Measurements from ENCODE around the gene PANK1.

PANK1 gene

DNA sequence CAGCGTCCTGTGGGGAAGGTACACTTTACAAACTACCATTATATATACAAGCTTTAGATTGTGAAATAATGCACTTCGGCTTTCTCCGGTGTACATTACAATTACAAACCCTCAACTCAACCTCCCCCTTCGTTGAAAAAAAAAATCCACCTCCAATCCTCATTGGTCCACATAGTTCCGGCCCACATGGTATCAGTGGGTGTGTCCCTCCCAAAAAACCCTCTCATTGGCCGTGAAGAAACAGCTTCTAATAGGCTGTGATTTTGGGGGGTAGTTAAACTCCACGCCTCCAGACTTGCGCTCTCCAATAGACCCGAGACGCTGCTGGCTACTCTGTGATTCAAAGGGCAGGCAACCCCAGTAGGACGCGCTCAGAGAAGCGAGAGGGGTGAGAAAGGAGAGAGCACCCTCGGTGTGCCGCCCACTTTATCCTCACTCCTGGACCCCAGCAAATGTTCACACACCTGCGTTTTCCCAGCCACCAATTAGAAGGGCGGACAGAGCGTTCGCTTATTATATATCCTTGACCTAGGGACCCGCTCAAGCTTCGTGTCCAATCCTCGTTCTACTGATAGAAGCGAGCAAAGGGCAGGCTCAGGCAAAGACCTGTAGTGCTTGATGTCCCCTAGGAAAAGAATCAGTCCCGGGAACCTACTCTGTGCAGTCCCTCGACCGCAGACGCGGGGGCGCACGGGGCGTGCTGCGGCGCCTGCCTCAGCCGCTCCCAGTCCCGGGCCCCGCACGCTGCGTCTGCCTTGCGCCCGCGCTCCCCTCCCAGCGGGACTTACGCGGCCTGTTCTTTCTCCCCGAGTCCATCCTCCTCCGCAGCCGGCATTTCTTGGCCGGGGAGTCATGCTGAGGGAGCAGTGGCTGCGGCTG lies 991 bp downstream of the PANK1 start:
- TF ChIP-seq RAD21 (IDR thresholded peaks at IDR 0.05; ENCODE audit: low read depth): peak; percentile 6; the same call in 1 of the 2 replicates
- peak; percentile 70 for TF ChIP-seq USF1 (IDR thresholded peaks at IDR 0.05)
- TF ChIP-seq FOXM1 (IDR thresholded peaks at IDR 0.05; ENCODE audit: borderline replicate concordance, low read depth): peak; percentile 40; the same call in 1 of the 2 replicates
- TF ChIP-seq MAX (IDR thresholded peaks at IDR 0.05): peak; percentile 70; the same call in 1 of the 2 replicates
- TF ChIP-seq CEBPB (IDR thresholded peaks at IDR 0.05): peak; percentile 97
- TF ChIP-seq NFIC (IDR thresholded peaks at IDR 0.05): 0 out of 2 replicates have a peak, but pooled peaks have one; percentile 2
- TF ChIP-seq YY1 (IDR thresholded peaks at IDR 0.05; ENCODE audit: low read depth): no peak; the same call in 1 of the 2 replicates
- TF ChIP-seq TCF12 (IDR thresholded peaks at IDR 0.05; ENCODE audit: low read depth): peak; percentile 11; the same call in 1 of the 2 replicates
- TF ChIP-seq CREB1 (IDR thresholded peaks at IDR 0.05; ENCODE audit: low read depth): no peak
- TF ChIP-seq EP300 (IDR thresholded peaks at IDR 0.05; ENCODE audit: borderline replicate concordance): 0 out of 2 replicates have a peak, but pooled peaks have one; percentile 28
- 0 out of 2 replicates have a peak, but pooled peaks have one; percentile 18 for TF ChIP-seq EGR1 (IDR thresholded peaks at IDR 0.05)
- peak; percentile 97 for TF ChIP-seq TAF1 (IDR thresholded peaks at IDR 0.05; ENCODE audit: low read depth)
- no peak for TF ChIP-seq ZBTB7A (IDR thresholded peaks at IDR 0.05; ENCODE audit: low read depth)

- TF ChIP-seq NFIC (IDR thresholded peaks at IDR 0.05): 0 out of 2 replicates have a peak, but pooled peaks have one; percentile 11
- no peak for TF ChIP-seq TAF1 (IDR thresholded peaks at IDR 0.05; ENCODE audit: low read depth)
Measured at GRCh38 chr10:89643431-89643811, 1.6 kb downstream of the PANK1 start.

DNA sequence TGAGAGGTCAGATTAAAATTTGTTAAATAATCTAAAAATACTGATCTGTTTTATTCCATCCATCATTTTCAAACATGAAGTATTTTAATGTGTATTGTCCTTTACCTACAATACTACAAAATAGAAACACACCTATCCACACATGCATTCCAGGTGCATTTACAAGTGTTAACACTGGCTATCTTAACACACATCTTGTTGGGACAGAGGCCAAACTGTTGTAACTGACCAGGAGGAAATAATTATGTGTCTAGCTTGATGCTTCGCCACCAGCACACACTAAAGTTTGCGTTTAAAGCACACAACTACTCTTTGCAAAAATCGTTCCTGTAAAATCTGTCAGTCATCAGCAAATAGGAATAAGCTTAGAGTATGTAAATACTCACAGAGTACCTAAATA lies 2.8 kb downstream of the PANK1 start:
- TF ChIP-seq FOXM1 (IDR thresholded peaks at IDR 0.05; ENCODE audit: borderline replicate concordance, low read depth): no peak
- TF ChIP-seq EGR1 (IDR thresholded peaks at IDR 0.05): no peak
- no peak for TF ChIP-seq USF1 (IDR thresholded peaks at IDR 0.05)
- TF ChIP-seq ZBTB7A (IDR thresholded peaks at IDR 0.05; ENCODE audit: low read depth): no peak
- no peak for TF ChIP-seq TAF1 (IDR thresholded peaks at IDR 0.05; ENCODE audit: low read depth)

DNA sequence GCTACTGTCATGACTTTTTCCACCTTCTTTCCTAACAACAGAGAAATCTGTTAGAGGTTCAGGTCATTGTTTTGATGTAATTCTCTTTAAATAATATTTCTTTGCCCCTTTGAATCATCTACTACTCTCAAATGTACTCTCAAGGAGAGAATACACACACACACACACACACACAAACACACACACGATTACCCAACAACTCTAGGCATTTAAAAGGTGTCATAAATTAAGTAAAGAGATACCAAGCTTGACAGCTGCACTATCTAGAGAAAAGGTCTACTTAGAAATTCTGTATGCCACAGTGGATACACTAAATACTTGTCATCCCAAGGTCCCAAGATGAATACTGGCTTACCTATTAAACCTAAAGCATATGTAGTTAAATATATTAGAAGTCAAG lies 4.8 kb downstream of the PANK1 start:
- TF ChIP-seq, protein P1, sequence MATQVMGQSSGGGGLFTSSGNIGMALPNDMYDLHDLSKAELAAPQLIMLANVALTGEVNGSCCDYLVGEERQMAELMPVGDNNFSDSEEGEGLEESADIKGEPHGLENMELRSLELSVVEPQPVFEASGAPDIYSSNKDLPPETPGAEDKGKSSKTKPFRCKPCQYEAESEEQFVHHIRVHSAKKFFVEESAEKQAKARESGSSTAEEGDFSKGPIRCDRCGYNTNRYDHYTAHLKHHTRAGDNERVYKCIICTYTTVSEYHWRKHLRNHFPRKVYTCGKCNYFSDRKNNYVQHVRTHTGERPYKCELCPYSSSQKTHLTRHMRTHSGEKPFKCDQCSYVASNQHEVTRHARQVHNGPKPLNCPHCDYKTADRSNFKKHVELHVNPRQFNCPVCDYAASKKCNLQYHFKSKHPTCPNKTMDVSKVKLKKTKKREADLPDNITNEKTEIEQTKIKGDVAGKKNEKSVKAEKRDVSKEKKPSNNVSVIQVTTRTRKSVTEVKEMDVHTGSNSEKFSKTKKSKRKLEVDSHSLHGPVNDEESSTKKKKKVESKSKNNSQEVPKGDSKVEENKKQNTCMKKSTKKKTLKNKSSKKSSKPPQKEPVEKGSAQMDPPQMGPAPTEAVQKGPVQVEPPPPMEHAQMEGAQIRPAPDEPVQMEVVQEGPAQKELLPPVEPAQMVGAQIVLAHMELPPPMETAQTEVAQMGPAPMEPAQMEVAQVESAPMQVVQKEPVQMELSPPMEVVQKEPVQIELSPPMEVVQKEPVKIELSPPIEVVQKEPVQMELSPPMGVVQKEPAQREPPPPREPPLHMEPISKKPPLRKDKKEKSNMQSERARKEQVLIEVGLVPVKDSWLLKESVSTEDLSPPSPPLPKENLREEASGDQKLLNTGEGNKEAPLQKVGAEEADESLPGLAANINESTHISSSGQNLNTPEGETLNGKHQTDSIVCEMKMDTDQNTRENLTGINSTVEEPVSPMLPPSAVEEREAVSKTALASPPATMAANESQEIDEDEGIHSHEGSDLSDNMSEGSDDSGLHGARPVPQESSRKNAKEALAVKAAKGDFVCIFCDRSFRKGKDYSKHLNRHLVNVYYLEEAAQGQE (IDR thresholded peaks at IDR 0.05; ENCODE audit: low read depth): no peak
- TF ChIP-seq EP300 (IDR thresholded peaks at IDR 0.05; ENCODE audit: borderline replicate concordance) (no peak), YY1 (IDR thresholded peaks at IDR 0.05; ENCODE audit: low read depth) (no peak), USF1 (IDR thresholded peaks at IDR 0.05) (no peak), MAX (IDR thresholded peaks at IDR 0.05) (no peak), FOXM1 (IDR thresholded peaks at IDR 0.05; ENCODE audit: borderline replicate concordance, low read depth) (no peak), RAD21 (IDR thresholded peaks at IDR 0.05; ENCODE audit: low read depth) (no peak), TCF12 (IDR thresholded peaks at IDR 0.05; ENCODE audit: low read depth) (no peak), NFIC (IDR thresholded peaks at IDR 0.05) (no peak), CEBPB (IDR thresholded peaks at IDR 0.05) (no peak)

GRCh38 chr10:89639326-89639725 lies 5.7 kb downstream of the PANK1 start:
- no peak for TF ChIP-seq FOXM1 (IDR thresholded peaks at IDR 0.05; ENCODE audit: borderline replicate concordance, low read depth)
- TF ChIP-seq, protein P1 (IDR thresholded peaks at IDR 0.05; ENCODE audit: low read depth): no peak
- TF ChIP-seq NFIC (IDR thresholded peaks at IDR 0.05): no peak
- no peak for TF ChIP-seq EP300 (IDR thresholded peaks at IDR 0.05; ENCODE audit: borderline replicate concordance)

- TF ChIP-seq FOXM1 (IDR thresholded peaks at IDR 0.05; ENCODE audit: borderline replicate concordance, low read depth) (no peak), MAX (IDR thresholded peaks at IDR 0.05) (no peak), EGR1 (IDR thresholded peaks at IDR 0.05) (no peak), ZBTB7A (IDR thresholded peaks at IDR 0.05; ENCODE audit: low read depth) (no peak), EP300 (IDR thresholded peaks at IDR 0.05; ENCODE audit: borderline replicate concordance) (no peak), TCF12 (IDR thresholded peaks at IDR 0.05; ENCODE audit: low read depth) (no peak), CREB1 (IDR thresholded peaks at IDR 0.05; ENCODE audit: low read depth) (no peak), TAF1 (IDR thresholded peaks at IDR 0.05; ENCODE audit: low read depth) (no peak), RAD21 (IDR thresholded peaks at IDR 0.05; ENCODE audit: low read depth) (no peak), CEBPB (IDR thresholded peaks at IDR 0.05) (no peak), YY1 (IDR thresholded peaks at IDR 0.05; ENCODE audit: low read depth) (no peak), NFIC (IDR thresholded peaks at IDR 0.05) (no peak), TEAD4 (IDR thresholded peaks at IDR 0.05) (no peak), USF1 (IDR thresholded peaks at IDR 0.05) (no peak)
- TF ChIP-seq, protein P1 (IDR thresholded peaks at IDR 0.05; ENCODE audit: low read depth): no peak
Measured at GRCh38 chr10:89637113-89637512, 7.9 kb downstream of the PANK1 start.
